ENCODE data around the gene CACNA1C. TPM values are rescaled to one million over a fixed set of nuclear protein-coding genes. Genes with fewer than 3 reads are reported as not detected.

Gene CACNA1C
- total and polyA plus RNA-seq, 10 of the 15 experiments (the other 5 are each of a cell fraction or from before 2014, with no cell fraction given) = under 0.01 to 0.15 (median 0.09) TPM; not detected in 5

DNA sequence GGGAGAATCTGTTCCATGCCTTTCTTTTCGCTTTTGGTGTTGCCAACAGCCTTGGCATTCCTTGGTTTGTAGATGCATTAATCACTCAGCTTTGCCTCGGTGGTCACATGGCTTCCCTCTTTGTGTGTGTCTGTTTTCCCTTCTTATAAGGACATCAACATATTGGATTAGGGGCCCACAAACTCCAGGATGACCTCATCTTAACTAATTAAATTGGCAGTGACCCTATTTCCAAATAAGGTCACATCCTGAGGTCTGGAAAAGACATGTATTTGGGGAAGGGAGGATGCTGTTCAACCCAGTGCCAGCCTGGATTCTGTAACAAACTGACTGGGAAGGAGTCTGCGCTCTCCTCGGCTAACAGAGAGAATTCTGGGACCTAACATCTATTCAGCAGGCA is 376.2 kb downstream of the CACNA1C start:
- Histone ChIP-seq H4K20me1 (ENCODE audit: control insufficient read depth, insufficient read depth) (no peaks in the 10 kb centered on the region), H3K27me3 (replicated peaks in 1 of 2; ENCODE audit: control insufficient read depth in 2 of 2, insufficient read depth in 2 of 2, low read length in 1 of 2) (peaks cover 0 to 4% of the 10 kb centered on the region in 2 experiments; a peak in 3 of 4 replicates), H2AFZ (ENCODE audit: control insufficient read depth, low read depth, low read length) (no peak overlapping the region), H3K4me3 (no peak overlapping the region), H3K9me3 (replicated peaks; ENCODE audit: control insufficient read depth, insufficient read depth, low read length) (no peaks in the 10 kb centered on the region; the same call in 2 of the 3 replicates), H3K79me2 (ENCODE audit: control insufficient read depth, insufficient read depth, low read length) (no peaks in the 10 kb centered on the region), H3K27ac (ENCODE audit: control insufficient read depth, insufficient read depth) (no peak overlapping the region), H3K9ac (ENCODE audit: control insufficient read depth, insufficient read depth, low read length) (no peak overlapping the region), H3K4me1 (ENCODE audit: control insufficient read depth, insufficient read depth, low read length) (no peaks in the 10 kb centered on the region), H3K36me3 (ENCODE audit: control insufficient read depth in 2 of 2, insufficient read depth in 2 of 2, low read length in 1 of 2) (no peaks in the 10 kb centered on the region), H3K4me2 (ENCODE audit: control insufficient read depth, insufficient read depth) (no peak overlapping the region)
- SMC1A ChIA-PET (ENCODE audit: uncharacterized antibody, unreplicated experiment) = no interaction called here
- in situ Hi-C loops (cut with MboI) (no loop called here), intact Hi-C loops (cut with micrococcal nuclease; ENCODE audit: unreplicated experiment) (no loop called here)
- RAD21 ChIA-PET (ENCODE audit: unreplicated experiment) = no interaction called here
- CTCF ChIA-PET = no interaction called here
- ATAC-seq = no peak
- BruUV-seq (replicated peaks) = no TSS peak
- POLR2A ChIA-PET = no interaction called here
- no peak for FAIRE-seq
- DNase-seq (ENCODE audit: low read depth, low spot score) = no peak
- WGBS (ENCODE audit: insufficient coverage, insufficient replicate concordance, low lambda C conversion rate, missing lambda C conversion rate) = 31% methylated on average over 4 of the region's 4 CpGs
- TF ChIP-seq ZSCAN29 (IDR thresholded peaks at IDR 0.05) = no peak
- no peak for TF ChIP-seq ZBTB40 (IDR thresholded peaks at IDR 0.05; ENCODE audit: borderline replicate concordance)
- TF ChIP-seq SP1 (IDR thresholded peaks at IDR 0.05; ENCODE audit: low read depth, low read length) = no peak
- no peak for TF ChIP-seq TARDBP (IDR thresholded peaks at IDR 0.05; ENCODE audit: borderline replicate concordance)
- no peak for TF ChIP-seq PKNOX1 (IDR thresholded peaks at IDR 0.05)
- no peak for TF ChIP-seq ZNF622 (IDR thresholded peaks at IDR 0.05)
- no peak for TF ChIP-seq NR2F1 (conservative IDR thresholded peaks at IDR 0.05)
- TF ChIP-seq MYC (IDR thresholded peaks at IDR 0.05; ENCODE audit: insufficient read depth, insufficient read length, insufficient replicate concordance, low read length, severe bottlenecking) = no peak
- TF ChIP-seq IKZF1 (conservative IDR thresholded peaks at IDR 0.05) = no peak
- TF ChIP-seq JUNB (IDR thresholded peaks at IDR 0.05) = no peak

All from GM12878 (cell line).